HG03378 (cell line): ENCODE data around the gene AS3MT.
"Not testable (repeated sequence)": the region's sequence is repeated elsewhere in the genome, so short reads cannot be mapped to it uniquely, and the experiment has no call there.

Source experiments
- ATAC-seq: cut with Tn5 transposase; IDR thresholded peaks from one replicate; pipeline ENCODE4 v1.9.1; 2021; ENCODE audit warnings: mild to moderate bottlenecking, moderate library complexity; ENCODE audit not compliant: unreplicated experiment

The AS3MT gene

GRCh38 chr10:102855731-102856436, 13.4 kb upstream of the AS3MT start:
- not testable (repeated sequence) for ATAC-seq

- no peak for ATAC-seq
These were observed 12.4 kb upstream of the AS3MT start for GRCh38 chr10:102856758-102857424.

- no peak for ATAC-seq
These were observed 9.4 kb upstream of the AS3MT start for GRCh38 chr10:102859911-102860310.

GRCh38 chr10:102863660-102864059, 5.6 kb upstream of the AS3MT start:
- ATAC-seq: no peak

- no peak for ATAC-seq
These were observed 3.6 kb upstream of the AS3MT start for GRCh38 chr10:102865620-102866019.

- ATAC-seq: no peak
These were observed 386 bp upstream of the AS3MT start for GRCh38 chr10:102868911-102869257.

- no peak for ATAC-seq
These were observed 951 bp downstream of the AS3MT start for GRCh38 chr10:102870221-102870620.

GRCh38 chr10:102872163-102872562, 2.9 kb downstream of the AS3MT start:
- ATAC-seq: no peak

- no peak for ATAC-seq
These were observed 7.5 kb downstream of the AS3MT start for GRCh38 chr10:102876747-102877153.

GRCh38 chr10:102878629-102879028, 9.4 kb downstream of the AS3MT start:
- no peak for ATAC-seq

GRCh38 chr10:102880256-102880655, 11.0 kb downstream of the AS3MT start:
- ATAC-seq: no peak

- no peak for ATAC-seq
These were observed 18.8 kb downstream of the AS3MT start for GRCh38 chr10:102888048-102888447.

- no peak for ATAC-seq
These were observed 25.4 kb downstream of the AS3MT start for GRCh38 chr10:102894466-102895213.

GRCh38 chr10:102900006-102900405, 30.7 kb downstream of the AS3MT start:
- ATAC-seq: no peak

- ATAC-seq: no peak
These were observed 35.1 kb downstream of the AS3MT start for GRCh38 chr10:102904346-102904745.

- ATAC-seq: no peak
These were observed 37.2 kb downstream of the AS3MT start for GRCh38 chr10:102906507-102906906.

GRCh38 chr10:102914781-102915180, 45.5 kb downstream of the AS3MT start:
- no peak for ATAC-seq

- no peak for ATAC-seq
These were observed 46.9 kb downstream of the AS3MT start for GRCh38 chr10:102916173-102916572.

- peak; percentile 31 for ATAC-seq
These were observed 48.2 kb downstream of the AS3MT start for GRCh38 chr10:102917314-102917961.

- ATAC-seq: peak; percentile 80
These were observed 48.9 kb downstream of the AS3MT start, which contains the start of gene CNNM2 for GRCh38 chr10:102917962-102918816. CNNM2 (plus strand) TSS chr10:102918294; CDS start chr10:102918481, 187 bp downstream.
